Ovary (tissue), 3 donors: ENCODE results near the gene ARHGAP33.

Experiments
- CTCF ChIP-seq, 3 donors: fragments of 450-650 bp in 2 of 3; fragments of 200-600 bp in 1 of 3; IDR thresholded peaks; one replicate each; pipeline versions ENCODE4 v1.5.1 to v1.8.0; 2016 to 2022; ENCODE audit warnings: antibody characterized with exemption in 3 of 3, mild to moderate bottlenecking in 1 of 3
- POLR2A ChIP-seq: fragments of 450-650 bp; IDR thresholded peaks from one replicate; pipeline ENCODE4 v1.6.1; 2017; ENCODE audit warnings: antibody characterized with exemption, mild to moderate bottlenecking, moderate library complexity
- donor health status: DM: no; HTN: no; CAD: no.

GRCh38 chr19:35766571-35767104, 8.7 kb upstream of the ARHGAP33 start:
- TF ChIP-seq CTCF (IDR thresholded peaks at IDR 0.05): no peak
- TF ChIP-seq POLR2A: no peak
